Thymus (tissue), 11 donors: ENCODE measurements around the gene RTN3. TPM values are rescaled to one million over a fixed set of nuclear protein-coding genes. Genes with fewer than 3 reads are reported as not detected.

Experiments used
- DNase-seq, 9 donors: peaks; one replicate each; pipeline ENCODE4 v3.0.0-alpha.2; 2013; ENCODE audit warnings: low spot score in 9 of 9, low read depth in 6 of 9, missing footprints in 1 of 9
- H3K27ac ChIP-seq, 2 donors: one replicate each; pipeline ENCODE4 v1.5.1; 2013; ENCODE audit warnings: control low read depth in 1 of 2, low read depth in 1 of 2, low read length in 1 of 2, mild to moderate bottlenecking in 1 of 2, moderate library complexity in 1 of 2
- H3K27me3 ChIP-seq, 2 donors: one replicate each; pipeline ENCODE4 v1.5.1; 2013; ENCODE audit warnings: low read length in 1 of 2; ENCODE audit not compliant: control insufficient read depth in 2 of 2, insufficient read depth in 1 of 2
- H3K36me3 ChIP-seq, 2 donors: one replicate each; pipeline ENCODE4 v1.5.1; 2013; ENCODE audit warnings: low read length in 1 of 2, mild to moderate bottlenecking in 1 of 2, moderate library complexity in 1 of 2; ENCODE audit not compliant: control insufficient read depth in 2 of 2, insufficient read depth in 2 of 2
- H3K4me1 ChIP-seq, 2 donors: one replicate each; pipeline ENCODE4 v1.5.1; 2013; ENCODE audit warnings: low read length in 2 of 2; ENCODE audit not compliant: control insufficient read depth in 2 of 2, insufficient read depth in 2 of 2
- H3K4me3 ChIP-seq, 2 donors: one replicate each; pipeline ENCODE4 v1.5.1; 2013; ENCODE audit warnings: low read length in 2 of 2, control low read depth in 1 of 2, mild to moderate bottlenecking in 1 of 2
- H3K9me3 ChIP-seq, 2 donors: one replicate each; pipeline ENCODE4 v1.5.1; 2013; ENCODE audit warnings: low read length in 1 of 2, mild to moderate bottlenecking in 1 of 2; ENCODE audit not compliant: control insufficient read depth in 2 of 2, insufficient read depth in 1 of 2
- WGBS: extraction: QIAGEN DNeasy Blood & Tissue Kit; methylation state at CpG from one replicate; pipeline ENCODE4 v1.1.7; 2013; 5-methylcytosine and 5-hydroxymethylcytosine counted together
- polyA plus RNA-seq: library from polyadenylated mRNA; stranded (reverse); fragments of 200-250 nt; gene quantifications from one replicate; pipeline ENCODE4 v1.2.3, GENCODE V29; 2013
- total RNA-seq: library from RNA; stranded (reverse); fragments of 120-200 nt; gene quantifications from one replicate; pipeline ENCODE4 v1.2.4, GENCODE V29; 2013
- donor health status: healthy.

Gene RTN3
- total and polyA plus RNA-seq, 2 donors: 26.0 to 57.7 TPM

DNA sequence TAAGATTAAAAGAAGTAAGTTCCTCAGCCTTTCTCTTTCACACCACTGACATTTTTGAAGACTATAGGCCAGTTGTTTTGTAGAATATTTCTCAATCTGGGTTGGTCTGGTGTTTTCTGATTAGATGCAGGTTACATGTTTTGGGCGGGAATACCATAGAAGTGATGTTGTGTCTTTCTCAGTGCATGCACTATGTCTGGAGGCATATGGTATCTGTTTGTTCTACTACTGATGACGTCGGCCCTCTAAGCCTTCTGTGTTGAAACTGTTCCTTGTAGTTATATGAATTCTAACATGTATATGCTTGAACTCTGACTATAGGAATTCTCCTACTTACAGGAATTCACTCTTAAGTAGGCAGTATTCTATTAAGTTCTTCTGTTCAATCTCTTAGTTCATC, 65.7 kb downstream of the RTN3 start:
- Histone ChIP-seq H3K4me1 (no peaks in the 10 kb centered on the region), H3K36me3 (peaks cover 20 to 26% of the 10 kb centered on the region in 2 donors), H3K27ac (no peak overlapping the region), H3K27me3 (no peaks in the 10 kb centered on the region), H3K4me3 (no peak overlapping the region), H3K9me3 (no peaks in the 10 kb centered on the region)
- WGBS: 95% methylated on average over 3 of the region's 3 CpGs
- DNase-seq: no peak

DNA sequence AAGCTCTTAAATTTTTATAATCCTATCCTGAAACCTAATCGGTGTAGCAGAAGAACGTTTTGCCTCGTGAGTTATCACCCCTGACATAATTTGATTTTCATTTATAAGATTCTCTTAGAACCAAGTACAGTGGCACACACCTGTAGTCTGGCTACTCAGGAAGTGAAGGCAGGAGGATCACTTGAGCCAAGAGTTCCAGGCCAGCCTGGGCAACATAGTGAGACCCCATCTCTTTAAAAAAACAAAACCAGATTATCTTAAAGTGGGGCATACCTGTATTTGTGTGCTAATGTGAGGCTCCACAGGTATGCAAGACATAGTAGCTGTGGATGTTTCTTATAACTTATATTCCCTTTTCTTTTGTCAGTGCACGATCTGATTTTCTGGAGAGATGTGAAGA, 68.3 kb downstream of the RTN3 start:
- H3K27ac ChIP-seq: no peak overlapping the region
- no peak overlapping the region for H3K4me3 ChIP-seq
- H3K4me1 ChIP-seq: no peaks in the 10 kb centered on the region
- DNase-seq: no peak
- peaks cover 27 to 38% of the 10 kb centered on the region in 2 donors for H3K36me3 ChIP-seq
- no peaks in the 10 kb centered on the region for H3K9me3 ChIP-seq
- no peaks in the 10 kb centered on the region for H3K27me3 ChIP-seq
- WGBS: 99% methylated on average over 4 of the region's 4 CpGs

GRCh38 chr11:63756919-63757761, 75.8 kb downstream of the RTN3 start:
- H3K9me3 ChIP-seq: no peaks in the 10 kb centered on the region
- H3K36me3 ChIP-seq: peaks cover 24 to 50% of the 10 kb centered on the region in 2 donors
- no peak overlapping the region for H3K4me3 ChIP-seq
- H3K4me1 ChIP-seq: no peaks in the 10 kb centered on the region
- H3K27ac ChIP-seq: no peak overlapping the region
- WGBS: 98% methylated on average over 5 of the region's 5 CpGs
- DNase-seq: no peak
- no peaks in the 10 kb centered on the region for H3K27me3 ChIP-seq

DNA sequence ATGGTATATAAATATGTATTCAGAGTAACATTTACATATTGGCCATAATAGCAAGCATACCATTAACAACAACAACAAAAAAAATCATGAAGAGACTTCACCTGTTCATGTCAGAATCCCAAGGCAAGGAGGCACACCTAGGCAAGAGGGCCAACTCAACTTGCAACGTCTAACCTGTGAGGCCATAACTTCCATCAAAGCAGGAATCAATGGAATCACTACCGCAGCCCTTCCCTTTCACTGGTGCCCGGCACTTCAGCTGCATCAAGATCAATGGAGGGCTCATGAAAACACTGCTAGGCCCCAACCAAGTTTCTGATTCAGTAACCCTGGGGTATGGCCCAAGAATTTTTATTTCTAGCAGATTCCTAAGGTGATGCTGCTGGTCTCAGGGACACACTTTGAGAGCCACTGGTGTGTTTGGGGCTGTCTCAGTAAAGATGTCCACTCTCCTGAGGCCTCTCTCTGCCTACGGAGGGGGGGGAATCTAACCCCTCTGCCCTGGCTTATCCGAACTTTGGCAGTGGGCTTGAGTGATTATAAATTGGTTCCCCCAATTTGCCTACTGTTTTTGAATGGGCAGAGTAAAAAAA, 79.3 kb downstream of the RTN3 start:
- no peaks in the 10 kb centered on the region for H3K27me3 ChIP-seq
- H3K27ac ChIP-seq: no peak overlapping the region
- no peak overlapping the region for H3K4me3 ChIP-seq
- 94% methylated on average over 5 of the region's 5 CpGs for WGBS
- H3K9me3 ChIP-seq: no peaks in the 10 kb centered on the region
- peaks cover 0 to 3% of the 10 kb centered on the region in 2 donors for H3K4me1 ChIP-seq
- H3K36me3 ChIP-seq: peaks cover 44 to 47% of the 10 kb centered on the region in 2 donors
- DNase-seq: no peak

DNA sequence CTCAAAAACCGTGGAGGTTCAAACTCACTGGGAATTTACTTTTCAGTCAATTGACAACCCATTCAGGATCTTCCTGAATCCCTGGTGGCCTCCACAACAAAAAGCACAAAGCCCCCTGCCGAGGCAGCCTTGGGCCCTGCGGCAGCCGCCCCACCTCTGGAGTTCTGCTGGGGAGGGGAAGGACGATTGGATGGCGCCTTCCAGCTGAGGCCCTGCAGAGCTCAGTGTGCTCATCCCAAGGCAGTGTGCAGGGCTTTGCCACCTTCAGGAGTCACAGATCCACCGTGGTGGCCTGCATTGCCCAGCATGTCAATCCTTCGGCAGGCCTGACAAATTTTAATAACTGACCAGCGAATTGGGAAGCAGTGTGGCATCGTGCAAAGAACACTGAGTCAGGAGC, 79.9 kb downstream of the RTN3 start:
- Histone ChIP-seq H3K27me3 (no peaks in the 10 kb centered on the region), H3K4me3 (no peak overlapping the region), H3K36me3 (peaks cover 44 to 47% of the 10 kb centered on the region in 2 donors), H3K9me3 (no peaks in the 10 kb centered on the region), H3K4me1 (peaks cover 0 to 4% of the 10 kb centered on the region in 2 donors), H3K27ac (peak overlapping the region in 1 of 2 donors; percentile 18)
- 95% methylated on average over 10 of the region's 10 CpGs for WGBS
- DNase-seq: no peak

GRCh38 chr11:63761931-63762653, 80.8 kb downstream of the RTN3 start:
- DNase-seq: no peak
- no peak overlapping the region for H3K27ac ChIP-seq
- 94% methylated on average over 34 of the region's 34 CpGs for WGBS
- H3K27me3 ChIP-seq: no peaks in the 10 kb centered on the region
- H3K4me3 ChIP-seq: no peak overlapping the region
- H3K36me3 ChIP-seq: peaks cover 41 to 47% of the 10 kb centered on the region in 2 donors
- H3K4me1 ChIP-seq: peaks cover 3 to 13% of the 10 kb centered on the region in 2 donors
- no peaks in the 10 kb centered on the region for H3K9me3 ChIP-seq

DNA sequence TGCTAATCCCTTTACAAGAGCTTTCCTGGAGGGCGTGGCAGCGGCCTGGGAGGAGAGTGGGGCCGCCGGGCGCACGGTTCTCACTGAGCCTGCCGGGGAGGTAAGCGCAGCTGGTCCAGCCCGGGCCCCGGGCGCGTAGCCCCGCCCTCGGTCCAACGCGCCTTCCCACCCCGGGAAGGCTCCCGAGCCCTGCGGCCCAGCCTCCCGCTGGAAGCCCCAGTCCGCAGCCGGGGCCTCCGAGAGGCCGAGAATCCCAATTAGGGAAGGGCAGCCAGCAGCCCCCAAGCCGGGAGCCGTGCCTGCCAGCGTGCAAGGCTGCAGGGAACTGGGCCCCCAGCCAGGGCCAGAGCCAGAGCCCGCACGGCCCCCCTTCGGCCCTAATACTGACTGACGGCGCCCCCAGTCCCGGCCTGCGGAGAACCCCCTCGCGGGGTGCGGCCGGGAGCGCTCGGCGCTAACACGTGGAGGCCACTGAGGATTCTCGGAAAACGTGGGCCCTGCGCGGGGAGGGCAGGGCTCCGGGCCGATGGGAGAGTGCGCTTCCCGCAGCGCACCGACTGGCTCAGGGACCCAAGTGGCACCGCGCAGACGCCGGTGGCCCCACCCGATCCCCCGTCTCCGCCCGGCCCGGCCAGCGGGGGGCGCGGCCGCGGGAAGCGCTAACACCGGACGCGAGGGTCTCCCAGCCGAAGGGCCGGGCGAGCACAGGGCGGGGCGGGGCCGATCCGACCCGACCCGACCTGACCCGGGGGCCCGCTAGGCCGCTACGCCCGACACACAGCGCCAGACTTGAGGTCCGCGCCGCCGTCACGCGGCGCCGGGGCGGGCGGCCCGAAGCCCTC, 81.6 kb downstream of the RTN3 start:
- Histone ChIP-seq H3K27me3 (no peaks in the 10 kb centered on the region), H3K36me3 (peaks cover 40 to 41% of the 10 kb centered on the region in 2 donors), H3K4me3 (peak overlapping the region in 1 of 2 donors; percentile 12), H3K27ac (no peak overlapping the region), H3K4me1 (peaks cover 7 to 20% of the 10 kb centered on the region in 2 donors), H3K9me3 (no peaks in the 10 kb centered on the region)
- no peak for DNase-seq
- WGBS: 95% methylated on average over 96 of the region's 96 CpGs

DNA sequence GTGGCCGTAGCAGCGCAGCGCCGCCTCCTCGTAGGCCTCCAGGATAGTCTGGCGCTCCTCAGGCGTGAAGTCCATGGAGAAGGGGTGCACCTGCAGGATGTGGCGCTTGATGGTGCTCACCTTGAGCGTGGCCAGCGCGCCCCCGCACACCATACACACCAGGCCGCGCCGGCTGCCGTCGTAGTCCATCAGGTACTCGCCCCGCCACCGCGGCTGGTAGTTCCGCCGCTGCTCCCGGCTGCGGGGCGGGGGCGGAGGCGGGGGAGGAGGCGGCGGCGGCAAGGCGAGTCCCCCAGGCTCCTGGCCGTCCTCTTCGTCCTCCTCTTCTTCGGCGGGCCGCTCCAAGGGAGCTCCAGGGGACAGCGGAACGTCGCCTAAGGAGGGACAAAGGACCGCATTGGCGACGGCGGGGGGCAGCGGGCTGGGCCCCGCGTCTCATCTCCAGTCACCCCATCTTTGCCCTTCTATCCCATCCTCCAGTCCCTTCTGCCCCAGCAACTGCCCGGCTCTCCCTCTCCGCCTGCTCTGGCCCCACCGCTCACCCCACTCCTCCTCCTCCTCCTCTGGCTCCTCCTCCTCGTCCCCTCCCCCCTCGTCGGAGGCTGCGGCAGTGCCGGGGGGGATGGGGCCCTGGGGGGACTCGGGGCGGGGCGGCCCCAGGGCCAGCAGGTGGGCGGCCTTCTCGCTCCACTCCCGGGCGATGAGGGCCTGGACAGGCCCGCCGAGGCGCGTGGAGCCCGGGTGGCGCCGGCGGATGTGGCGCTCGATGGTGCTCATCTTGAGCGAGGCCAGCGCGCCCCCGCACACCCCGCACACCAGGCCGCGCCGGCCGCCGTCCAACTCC, 82.4 kb downstream of the RTN3 start:
- Histone ChIP-seq H3K27me3 (no peaks in the 10 kb centered on the region), H3K4me3 (no peak overlapping the region), H3K27ac (no peak overlapping the region), H3K4me1 (peaks cover 7 to 20% of the 10 kb centered on the region in 2 donors), H3K9me3 (no peaks in the 10 kb centered on the region), H3K36me3 (peaks cover 32 to 39% of the 10 kb centered on the region in 2 donors)
- 96% methylated on average over 82 of the region's 82 CpGs for WGBS
- no peak for DNase-seq
